ENCODE results near the gene FNBP1. TPM values are rescaled to one million over a fixed set of nuclear protein-coding genes. Genes with fewer than 3 reads are reported as not detected.

Gene FNBP1
- total RNA-seq, 1 experiment from 2014 or later = 36.5 TPM

DNA sequence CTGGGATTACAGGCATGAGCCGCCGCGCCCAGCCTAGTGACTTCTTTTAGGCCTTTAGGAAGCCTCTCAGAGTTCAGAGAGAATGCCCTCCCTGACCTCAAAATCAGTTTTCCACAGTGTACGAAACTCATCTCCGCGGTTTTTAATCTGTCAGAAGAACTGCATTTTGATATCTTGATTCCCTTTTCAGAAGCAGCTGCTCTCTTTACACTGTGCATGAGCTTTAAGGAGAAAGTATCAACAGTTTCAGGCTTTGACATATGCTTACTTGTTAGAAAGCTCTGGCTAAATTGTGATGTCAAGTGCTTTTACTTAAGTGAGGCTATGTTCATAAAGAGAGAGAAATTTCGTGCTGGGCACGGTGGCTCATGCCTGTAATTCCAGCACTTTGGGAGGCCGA is 133.1 kb downstream of the FNBP1 start:
- Histone ChIP-seq H2BK12ac (ENCODE audit: insufficient read length, low read depth, low read length) (no peak overlapping the region), H3K23me2 (ENCODE audit: insufficient read length, low read depth, low read length, poor library complexity, severe bottlenecking) (no peaks in the 10 kb centered on the region), H2AK5ac (ENCODE audit: insufficient read length, low read length) (no peak overlapping the region), H2AFZ (ENCODE audit: low read length) (no peak overlapping the region), H3K9me3 (ENCODE audit: control insufficient read depth, low read depth, low read length) (no peaks in the 10 kb centered on the region), H2BK120ac (ENCODE audit: low read depth, low read length, poor library complexity, severe bottlenecking) (no peak overlapping the region), H2BK5ac (ENCODE audit: insufficient read length, low read length) (no peak overlapping the region), H4K5ac (ENCODE audit: insufficient read length, low read depth, low read length) (no peak overlapping the region), H3K4me2 (ENCODE audit: insufficient read depth, insufficient read length, low read length) (no peak overlapping the region), H3K79me2 (ENCODE audit: insufficient read depth, low read length) (no peaks in the 10 kb centered on the region), H3K56ac (ENCODE audit: insufficient read length, low read depth, low read length) (no peak overlapping the region), H3T11ph (ENCODE audit: low read length) (no peak overlapping the region), H4K8ac (replicated peaks; ENCODE audit: insufficient read length, low read depth, low read length) (no peak overlapping the region), H3K4me1 (ENCODE audit: insufficient read depth, low read length) (peaks cover 3% of the 10 kb centered on the region; the same call in 1 of the 2 replicates), H4K20me1 (ENCODE audit: control insufficient read depth, insufficient read depth, insufficient read length) (no peaks in the 10 kb centered on the region), H3K14ac (ENCODE audit: insufficient read depth, low read length) (no peak overlapping the region), H3K27ac (ENCODE audit: insufficient read length, low read depth, low read length) (no peak overlapping the region), H2BK15ac (ENCODE audit: low read depth, low read length) (no peak overlapping the region), H3K27me3 (ENCODE audit: insufficient read depth, low read length) (no peaks in the 10 kb centered on the region), H4K91ac (ENCODE audit: insufficient read length, low read depth, low read length) (no peak overlapping the region), H3K4ac (ENCODE audit: low read depth, low read length) (no peak overlapping the region), H3K79me1 (ENCODE audit: insufficient read depth, low read depth, low read length, poor library complexity, severe bottlenecking) (no peaks in the 10 kb centered on the region), H3K18ac (ENCODE audit: insufficient read length, low read depth, low read length) (no peak overlapping the region), H3K9ac (ENCODE audit: extremely low read depth, insufficient read length, low read length) (no peak overlapping the region), H2BK20ac (ENCODE audit: low read depth, low read length, poor library complexity, severe bottlenecking) (no peak overlapping the region), H3K23ac (ENCODE audit: insufficient read length, low read depth, low read length) (no peak overlapping the region)
- WGBS (ENCODE audit: extremely low coverage, insufficient read length, low lambda C conversion rate) = no CpG with 5 or more reads among the region's 9 CpGs
- H3K36me3 Mint-ChIP-seq (ENCODE audit: insufficient read depth in 1 of 3, low read depth in 3 of 3) = peaks cover 14 to 20% (median 18%) of the 10 kb centered on the region in 3 experiments
- H3K4me1 Mint-ChIP-seq = peaks cover 17 to 34% of the 10 kb centered on the region in 2 experiments
- H3K9me3 Mint-ChIP-seq = peaks cover 3 to 5% of the 10 kb centered on the region in 2 experiments; a peak in 3 of 5 replicates
- H3K4me3 Mint-ChIP-seq = no peak overlapping the region
- H3K27me3 Mint-ChIP-seq (ENCODE audit: low read depth) = no peaks in the 10 kb centered on the region
- peak overlapping the region in 2 of 3 experiments; percentile 82 to 89; a peak in 3 of 7 replicates for H3K27ac Mint-ChIP-seq
- TF ChIP-seq, protein P1, sequence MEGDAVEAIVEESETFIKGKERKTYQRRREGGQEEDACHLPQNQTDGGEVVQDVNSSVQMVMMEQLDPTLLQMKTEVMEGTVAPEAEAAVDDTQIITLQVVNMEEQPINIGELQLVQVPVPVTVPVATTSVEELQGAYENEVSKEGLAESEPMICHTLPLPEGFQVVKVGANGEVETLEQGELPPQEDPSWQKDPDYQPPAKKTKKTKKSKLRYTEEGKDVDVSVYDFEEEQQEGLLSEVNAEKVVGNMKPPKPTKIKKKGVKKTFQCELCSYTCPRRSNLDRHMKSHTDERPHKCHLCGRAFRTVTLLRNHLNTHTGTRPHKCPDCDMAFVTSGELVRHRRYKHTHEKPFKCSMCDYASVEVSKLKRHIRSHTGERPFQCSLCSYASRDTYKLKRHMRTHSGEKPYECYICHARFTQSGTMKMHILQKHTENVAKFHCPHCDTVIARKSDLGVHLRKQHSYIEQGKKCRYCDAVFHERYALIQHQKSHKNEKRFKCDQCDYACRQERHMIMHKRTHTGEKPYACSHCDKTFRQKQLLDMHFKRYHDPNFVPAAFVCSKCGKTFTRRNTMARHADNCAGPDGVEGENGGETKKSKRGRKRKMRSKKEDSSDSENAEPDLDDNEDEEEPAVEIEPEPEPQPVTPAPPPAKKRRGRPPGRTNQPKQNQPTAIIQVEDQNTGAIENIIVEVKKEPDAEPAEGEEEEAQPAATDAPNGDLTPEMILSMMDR (conservative IDR thresholded peaks at IDR 0.05) = no peak
- DNase-seq = no peak
